ENCODE data around the gene FUOM.

FUOM gene

DNA sequence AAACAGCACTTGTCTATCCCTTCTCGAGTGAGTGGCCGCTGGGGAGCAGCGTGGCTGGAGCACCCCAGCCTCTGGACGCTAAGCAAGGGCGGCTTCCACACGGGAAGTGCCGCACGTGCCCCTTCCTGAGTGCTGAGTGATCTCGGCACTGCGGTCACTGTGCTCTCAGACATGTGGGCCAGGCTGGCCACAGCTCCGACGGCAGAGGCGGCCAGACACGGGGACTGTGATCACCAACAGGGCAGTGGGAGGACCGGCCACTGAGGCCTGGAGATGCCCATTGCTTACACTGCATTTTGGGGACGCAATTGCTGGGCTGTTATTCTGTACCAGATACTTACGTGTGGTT is 8.3 kb upstream of the FUOM start:
- no peak for DNase-seq

- no peak for DNase-seq
These were observed 7.8 kb upstream of the FUOM start for GRCh38 chr10:133365461-133366129.

DNA sequence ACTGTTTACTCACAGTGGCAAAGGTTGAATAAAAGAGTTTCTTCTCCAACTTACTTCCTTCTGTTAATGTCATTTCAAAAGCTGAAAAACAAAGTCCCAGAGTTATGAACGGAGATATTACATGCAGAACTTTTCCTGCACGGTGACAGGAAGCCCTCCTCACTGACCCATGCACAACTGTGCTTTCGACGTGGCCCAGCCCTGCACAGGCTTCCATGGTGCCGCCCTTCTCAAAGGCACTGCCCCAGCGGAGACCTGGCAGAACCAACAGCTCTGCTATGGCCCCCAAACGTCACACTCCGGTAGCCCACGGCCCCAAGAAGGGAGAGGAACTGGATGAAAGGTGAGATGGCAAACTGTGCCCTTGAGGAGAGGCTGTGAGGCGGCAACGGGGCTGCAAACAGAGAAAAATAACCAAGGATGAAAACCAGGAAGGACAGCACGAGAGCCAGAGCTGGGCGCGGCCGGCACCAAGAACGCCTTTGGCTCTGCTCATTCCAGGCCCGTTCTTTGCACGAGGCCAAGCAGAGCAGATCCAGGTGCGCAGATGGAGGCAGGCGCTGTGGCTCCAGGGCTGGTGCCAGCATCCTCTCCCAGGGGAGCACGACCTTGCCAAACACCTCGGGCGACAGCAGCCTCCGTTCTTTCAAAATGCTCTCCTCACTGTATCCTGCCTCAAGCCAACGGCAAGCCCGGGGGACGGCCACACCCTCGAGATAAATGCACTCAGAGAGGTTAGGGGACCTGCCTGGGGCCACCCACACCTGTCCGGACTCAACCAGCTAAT is 7.0 kb upstream of the FUOM start:
- DNase-seq, result no peak

GRCh38 chr10:133362846-133363245 is 5.0 kb upstream of the FUOM start:
- no peak for DNase-seq

DNA sequence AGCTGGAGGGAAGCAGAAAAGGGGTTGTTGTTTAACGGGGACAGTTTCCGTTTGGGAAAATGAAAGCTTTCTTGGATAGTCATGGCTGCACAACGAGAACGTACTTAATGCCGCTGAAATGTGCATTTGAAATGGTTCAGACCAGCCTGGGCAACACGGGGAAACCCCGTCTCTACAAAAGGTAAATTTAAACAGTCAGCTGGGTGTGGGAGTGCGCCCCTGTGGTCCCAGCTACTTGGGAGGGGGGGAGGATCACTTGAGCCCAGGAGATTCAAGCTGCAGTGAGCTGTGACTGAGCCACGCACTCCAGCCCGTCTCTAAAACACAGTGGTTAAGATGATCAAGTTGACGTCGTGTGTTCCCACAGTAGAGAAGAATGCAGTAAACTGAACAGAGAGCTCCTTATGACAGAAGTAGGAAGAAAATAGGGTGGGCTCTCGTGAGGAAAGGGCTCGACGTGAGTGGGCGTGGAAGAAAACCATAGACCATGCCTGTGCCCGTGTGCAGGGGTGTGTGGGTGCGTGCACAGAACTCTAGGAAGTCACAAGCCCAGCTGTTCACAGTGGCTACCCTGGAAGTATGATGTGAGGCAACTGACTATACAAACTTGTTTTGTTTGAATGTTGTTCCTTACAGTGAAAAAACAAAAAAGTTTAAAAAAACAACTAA is 4.1 kb upstream of the FUOM start:
- DNase-seq, result no peak

DNA sequence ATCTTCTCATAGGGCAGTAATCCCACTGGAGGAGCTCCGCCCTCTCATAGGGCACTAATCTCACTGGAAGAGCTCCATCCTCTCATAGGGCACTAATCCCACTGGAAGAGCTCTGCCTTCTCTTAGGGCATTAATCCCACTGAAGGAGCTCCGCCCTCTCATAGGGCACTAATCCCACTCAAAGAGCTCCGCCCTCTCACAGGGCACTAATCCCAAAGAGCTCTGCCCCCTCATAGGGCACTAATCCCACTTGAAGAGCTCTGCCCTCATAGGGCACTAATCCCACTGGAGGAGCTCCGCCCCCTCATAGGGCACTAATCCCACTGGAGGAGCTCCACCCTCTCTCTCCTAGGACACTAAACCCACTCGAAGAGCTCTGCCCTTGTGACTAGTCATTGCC is 3.4 kb upstream of the FUOM start:
- DNase-seq, result no peak

DNA sequence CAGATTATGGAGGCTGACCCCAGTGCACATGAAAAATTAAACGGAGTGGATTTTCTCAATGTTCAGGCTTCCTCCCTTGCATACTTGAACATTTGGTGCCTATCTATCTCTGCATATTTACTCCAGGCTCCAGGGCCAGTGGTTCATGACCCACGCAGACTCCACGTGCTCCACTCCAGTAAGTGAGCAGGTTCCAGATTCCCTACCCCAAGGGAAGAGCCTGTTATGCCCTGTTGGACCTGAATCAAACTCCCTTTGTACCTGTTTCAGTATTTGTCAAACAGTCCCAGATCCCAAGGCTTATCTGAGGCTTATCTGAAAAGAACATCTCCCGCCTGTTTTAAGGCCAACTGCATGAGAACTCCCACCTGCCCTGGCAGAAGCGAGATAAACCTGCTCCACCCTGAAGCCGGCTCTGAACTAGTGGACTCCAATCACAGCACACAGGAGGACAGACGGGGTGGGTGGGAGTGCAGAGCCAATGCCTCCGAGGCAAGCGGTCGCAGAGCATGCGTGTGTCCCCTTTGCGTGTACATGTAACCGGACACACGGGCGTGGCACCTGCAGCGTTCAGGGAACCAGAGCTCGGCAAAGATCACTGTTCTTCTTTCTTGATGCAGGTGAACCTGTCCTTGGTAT is 2.3 kb upstream of the FUOM start:
- DNase-seq, result no peak

DNA sequence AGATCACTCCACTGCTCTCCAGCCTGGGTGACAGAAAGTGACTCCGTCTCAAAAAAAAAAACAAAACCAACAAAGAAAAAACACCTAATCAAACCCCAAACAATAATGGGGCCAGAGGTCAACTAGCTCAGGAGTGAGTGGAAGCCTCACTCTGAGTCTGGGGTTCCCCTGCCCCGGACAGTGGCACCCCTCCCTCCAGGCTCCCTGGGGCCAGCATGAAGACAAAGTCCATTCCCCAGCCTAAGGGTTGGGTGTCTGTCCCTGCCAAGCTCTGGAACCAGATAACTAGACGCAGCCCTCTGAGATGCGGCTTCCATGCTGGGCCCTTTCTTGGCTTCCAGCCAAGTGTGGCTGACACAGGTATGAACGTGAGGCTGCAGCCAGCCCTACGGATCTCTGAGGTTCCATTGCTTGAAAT is 1.7 kb upstream of the FUOM start:
- no peak for DNase-seq

DNA sequence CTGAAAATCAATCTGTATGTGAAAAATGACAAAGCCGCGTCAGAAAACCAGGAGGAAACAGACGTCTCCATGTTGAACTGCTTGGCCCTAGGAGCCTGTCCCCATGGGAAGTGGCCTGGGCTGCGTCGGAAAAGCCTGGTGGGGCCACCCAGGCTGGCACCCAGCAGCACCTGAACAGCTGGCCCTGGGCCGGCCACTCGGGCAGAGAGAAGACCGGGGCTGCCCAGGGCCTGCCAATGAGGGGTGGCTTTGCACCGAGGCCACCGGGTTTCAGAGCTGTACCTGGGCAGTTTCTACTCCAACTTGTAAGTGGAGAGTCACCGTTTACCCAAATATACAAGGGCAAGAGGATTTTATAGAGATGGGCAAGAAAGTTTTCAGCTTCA is 1.1 kb upstream of the FUOM start:
- no peak for DNase-seq

GRCh38 chr10:133358162-133358924 is 524 bp upstream of the FUOM start:
- no peak for DNase-seq

DNA sequence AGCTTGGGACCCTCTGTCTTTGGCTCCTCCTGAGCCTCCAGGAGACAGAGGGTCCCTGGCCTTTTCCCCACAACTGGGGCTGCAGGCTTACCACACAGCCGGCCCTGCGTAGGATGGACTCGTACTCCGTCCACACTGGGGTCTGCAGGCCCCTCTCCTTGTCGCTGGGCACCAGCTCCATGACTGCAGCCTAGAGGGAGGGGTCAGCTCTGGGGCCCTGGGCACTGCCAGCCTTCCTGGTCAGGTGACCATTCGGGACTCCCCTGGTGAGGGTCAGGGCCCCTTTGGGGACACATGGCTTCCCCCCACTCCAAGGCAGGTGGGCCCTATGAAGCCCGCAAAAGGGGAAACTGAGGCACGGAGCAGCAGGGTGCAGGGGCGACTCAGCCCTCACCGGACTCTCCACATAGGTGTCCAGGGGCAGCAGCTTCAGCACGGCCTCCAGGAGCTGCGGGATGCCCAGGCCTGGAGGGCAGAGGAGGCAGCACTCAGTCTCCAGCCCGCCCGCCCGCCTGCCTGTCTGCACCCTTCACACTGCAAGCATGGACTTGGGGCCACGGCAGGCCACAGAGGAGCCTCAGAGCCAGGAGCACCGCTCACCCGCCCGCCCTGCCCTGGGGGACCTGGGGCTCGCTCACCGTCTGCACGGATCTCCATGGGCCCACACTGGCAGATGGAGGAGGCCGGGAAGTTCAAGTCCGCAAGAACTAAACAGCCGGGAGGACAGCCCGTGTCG is 1.1 kb downstream of the FUOM start:
- no peak for DNase-seq

DNA sequence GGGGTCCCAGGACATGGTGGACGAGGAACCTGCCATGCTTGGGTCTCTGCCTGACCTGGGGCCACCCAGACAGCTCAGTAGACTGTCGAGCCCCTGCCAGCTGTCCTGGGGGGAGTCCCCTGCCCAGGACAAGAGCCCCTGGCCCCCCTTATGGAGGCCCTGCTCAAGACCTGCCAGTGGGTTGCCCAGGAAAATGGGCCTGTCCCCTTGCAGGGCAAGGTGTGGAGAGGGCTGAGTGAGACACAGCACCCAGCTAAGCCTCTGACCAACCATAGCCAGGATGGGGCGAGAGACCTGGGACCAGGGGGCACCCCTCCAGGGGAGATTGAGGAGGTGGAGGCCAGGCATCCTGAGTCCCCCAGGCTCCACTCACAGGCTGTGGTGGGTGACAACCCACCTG is 1.8 kb downstream of the FUOM start:
- DNase-seq, result no peak

GRCh38 chr10:133355266-133355665 is 2.6 kb downstream of the FUOM start:
- DNase-seq, result no peak

- no peak for DNase-seq
These were observed 3.1 kb downstream of the FUOM start for GRCh38 chr10:133354672-133355240.

- no peak for DNase-seq
These were observed 3.7 kb downstream of the FUOM start for GRCh38 chr10:133353988-133354605.

DNA sequence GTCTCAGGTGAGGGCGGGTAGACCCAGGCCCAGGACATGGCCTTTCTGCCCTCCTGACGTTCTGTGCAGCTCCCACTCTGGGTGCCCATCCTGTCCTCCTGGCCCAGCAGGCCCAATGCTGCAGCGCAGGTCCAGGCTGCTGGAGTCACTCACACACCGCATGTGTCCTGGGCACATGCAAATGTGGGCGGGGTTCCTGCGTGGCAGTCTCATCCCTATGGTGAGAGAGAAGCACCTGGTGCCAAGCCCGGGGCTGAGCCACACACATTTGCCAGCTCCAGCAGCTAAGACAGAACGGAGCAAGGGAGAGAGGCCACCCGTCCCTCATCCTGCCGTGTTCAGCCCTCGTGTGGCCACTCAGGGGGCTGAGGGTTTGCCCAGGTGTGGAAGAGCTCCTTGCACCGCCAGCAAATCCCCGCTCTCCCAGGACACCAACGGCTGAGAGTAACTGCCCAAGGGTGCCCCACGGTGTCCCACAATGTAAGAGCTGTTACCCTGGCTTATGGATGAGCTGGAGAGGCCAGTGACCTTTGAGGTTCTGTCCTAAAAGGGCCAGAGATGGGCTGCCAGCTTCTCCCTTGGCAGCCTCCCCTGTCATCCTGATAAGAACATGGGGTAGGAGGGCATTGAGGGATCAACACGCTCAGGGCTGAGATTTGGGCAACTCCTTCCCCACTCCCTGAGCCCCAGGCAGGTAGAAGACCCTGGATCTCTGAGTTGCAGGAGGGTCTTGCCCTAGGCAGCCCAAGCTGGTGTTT is 4.4 kb downstream of the FUOM start:
- DNase-seq, result no peak

- no peak for DNase-seq
These were observed 6.2 kb downstream of the FUOM start for GRCh38 chr10:133351408-133352318.

DNA sequence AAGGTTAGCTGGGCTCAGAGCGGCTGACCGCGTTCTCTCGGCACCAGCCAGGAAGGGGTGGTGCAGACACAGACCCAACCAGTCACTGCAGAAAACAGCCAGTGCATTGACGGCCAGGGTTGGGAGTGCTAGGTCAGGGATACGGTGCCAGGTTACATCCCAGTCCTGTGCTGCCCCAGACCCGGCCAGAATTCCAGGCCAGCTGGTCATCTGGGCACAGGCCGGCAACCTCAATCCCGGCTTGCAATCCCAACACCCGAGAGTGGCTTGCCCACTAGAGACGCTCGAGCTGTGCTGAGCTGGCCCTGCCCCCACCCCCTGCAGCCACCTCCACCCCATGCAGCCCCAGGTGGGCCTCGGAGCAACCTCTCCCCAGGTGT is 6.9 kb downstream of the FUOM start:
- no peak for DNase-seq

GRCh38 chr10:133350283-133350949 is 7.4 kb downstream of the FUOM start:
- DNase-seq, result no peak
